ENCODE data around the gene SPRN.
"Not testable (repeated sequence)": the region's sequence is repeated elsewhere in the genome, so short reads cannot be mapped to it uniquely, and the experiment has no call there.

Gene SPRN

GRCh38 chr10:133386951-133387350 is 37.5 kb downstream of the SPRN start:
- not testable (repeated sequence) for DNase-seq (ENCODE audit: low read depth)

GRCh38 chr10:133385214-133385613 is 39.2 kb downstream of the SPRN start:
- DNase-seq (ENCODE audit: low read depth), result no peak

GRCh38 chr10:133384071-133384470 is 40.4 kb downstream of the SPRN start:
- DNase-seq (ENCODE audit: low read depth), result no peak

GRCh38 chr10:133383551-133383950 is 40.9 kb downstream of the SPRN start:
- no peak for DNase-seq (ENCODE audit: low read depth)

- no peak for DNase-seq (ENCODE audit: low read depth)
Measured at GRCh38 chr10:133381036-133381435, 43.4 kb downstream of the SPRN start.

- DNase-seq (ENCODE audit: low read depth), result no peak
Measured at GRCh38 chr10:133379801-133380666, 44.4 kb downstream of the SPRN start.

- DNase-seq (ENCODE audit: low read depth), result no peak
Measured at GRCh38 chr10:133379152-133379800, 45.1 kb downstream of the SPRN start, which contains the start of gene PAOX. TSS of gene PAOX (plus strand) at chr10:133379262. CDS start at chr10:133379317, 55 bp downstream.

- no peak for DNase-seq (ENCODE audit: low read depth)
Measured at GRCh38 chr10:133378251-133379096, 46.0 kb downstream of the SPRN start.

GRCh38 chr10:133377818-133378250 is 46.6 kb downstream of the SPRN start:
- DNase-seq (ENCODE audit: low read depth), result no peak

- DNase-seq (ENCODE audit: low read depth), result no peak
Measured at GRCh38 chr10:133377025-133377817, 47.2 kb downstream of the SPRN start.

GRCh38 chr10:133376183-133376582 is 48.2 kb downstream of the SPRN start:
- DNase-seq (ENCODE audit: low read depth), result not testable (repeated sequence)

GRCh38 chr10:133375357-133376115 is 48.9 kb downstream of the SPRN start:
- no peak for DNase-seq (ENCODE audit: low read depth)

GRCh38 chr10:133373174-133374090 is 51.0 kb downstream of the SPRN start, which contains the start of gene ECHS1:
TSS of gene ECHS1 (minus strand) at chr10:133373354. CDS start at chr10:133373333, 21 bp downstream.
- DNase-seq (ENCODE audit: low read depth), result peak; percentile 82

GRCh38 chr10:133372507-133372906 is 51.9 kb downstream of the SPRN start:
- DNase-seq (ENCODE audit: low read depth), result no peak

Data from GM04504 (cell line).